Testis (tissue), 2 donors: ENCODE data around the gene NBEA.

Experiments used
- POLR2A ChIP-seq: fragments of 450-650 bp; IDR thresholded peaks from one replicate; pipeline ENCODE4 v1.6.1; 2017; ENCODE audit warnings: antibody characterized with exemption, mild to moderate bottlenecking, moderate library complexity
- TF ChIP-seq, protein P1 (sequence below), 3 experiments: fragments of 450-650 bp in 2 of 3; fragments of 200-600 bp in 1 of 3; sonication (generic) in 1 of 3; IDR thresholded peaks; one replicate each; pipeline ENCODE4 v1.5.1; 2016 to 2019; ENCODE audit warnings: antibody characterized with exemption in 3 of 3, mild to moderate bottlenecking in 2 of 3, moderate library complexity in 1 of 3

DNA sequence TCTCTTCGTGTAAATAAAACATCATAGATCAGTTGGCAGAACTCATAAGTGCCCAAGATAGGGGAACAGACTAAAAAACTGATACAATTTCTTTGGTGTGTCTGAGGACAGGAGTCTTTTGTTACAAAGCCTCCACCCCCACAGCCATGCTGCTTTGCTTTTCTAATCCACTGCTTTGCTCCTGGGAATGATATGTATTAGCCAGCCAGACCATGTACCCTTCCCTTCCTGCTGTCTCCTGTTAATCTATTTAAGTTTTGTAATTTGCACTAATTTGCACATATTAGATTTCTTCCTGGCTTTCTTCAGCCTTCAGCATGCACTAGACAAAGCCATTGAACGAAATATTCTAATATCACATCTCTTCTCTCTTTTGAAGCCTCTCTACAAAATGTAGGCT, 403.9 kb downstream of the NBEA start:
- TF ChIP-seq, protein P1, sequence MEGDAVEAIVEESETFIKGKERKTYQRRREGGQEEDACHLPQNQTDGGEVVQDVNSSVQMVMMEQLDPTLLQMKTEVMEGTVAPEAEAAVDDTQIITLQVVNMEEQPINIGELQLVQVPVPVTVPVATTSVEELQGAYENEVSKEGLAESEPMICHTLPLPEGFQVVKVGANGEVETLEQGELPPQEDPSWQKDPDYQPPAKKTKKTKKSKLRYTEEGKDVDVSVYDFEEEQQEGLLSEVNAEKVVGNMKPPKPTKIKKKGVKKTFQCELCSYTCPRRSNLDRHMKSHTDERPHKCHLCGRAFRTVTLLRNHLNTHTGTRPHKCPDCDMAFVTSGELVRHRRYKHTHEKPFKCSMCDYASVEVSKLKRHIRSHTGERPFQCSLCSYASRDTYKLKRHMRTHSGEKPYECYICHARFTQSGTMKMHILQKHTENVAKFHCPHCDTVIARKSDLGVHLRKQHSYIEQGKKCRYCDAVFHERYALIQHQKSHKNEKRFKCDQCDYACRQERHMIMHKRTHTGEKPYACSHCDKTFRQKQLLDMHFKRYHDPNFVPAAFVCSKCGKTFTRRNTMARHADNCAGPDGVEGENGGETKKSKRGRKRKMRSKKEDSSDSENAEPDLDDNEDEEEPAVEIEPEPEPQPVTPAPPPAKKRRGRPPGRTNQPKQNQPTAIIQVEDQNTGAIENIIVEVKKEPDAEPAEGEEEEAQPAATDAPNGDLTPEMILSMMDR (IDR thresholded peaks at IDR 0.05), result no peak
- no peak for TF ChIP-seq POLR2A
